Trophoblast cell (in vitro differentiated cells and primary cell): ENCODE measurements around the gene LRRC31.

ENCODE experiments used
- DNase-seq, 2 donors: peaks; one replicate each; pipeline ENCODE4 v3.0.0-alpha.2; 2016
- H2AFZ ChIP-seq: 2 replicates; pipeline ENCODE4 v1.6.1; 2013; ENCODE audit warnings: low read length, moderate library complexity, mild to moderate bottlenecking; ENCODE audit not compliant: insufficient read depth, poor library complexity
- H2AK5ac ChIP-seq: 2 replicates; pipeline ENCODE4 v1.6.1; 2013; ENCODE audit warnings: mild to moderate bottlenecking, low read length
- H2BK120ac ChIP-seq: 2 replicates; pipeline ENCODE4 v1.6.1; 2013; ENCODE audit warnings: low read length, mild to moderate bottlenecking, moderate library complexity; ENCODE audit not compliant: insufficient read depth, poor library complexity
- H2BK12ac ChIP-seq: 2 replicates; pipeline ENCODE4 v1.6.1; 2013; ENCODE audit warnings: mild to moderate bottlenecking, low read length, moderate library complexity
- H2BK5ac ChIP-seq: 2 replicates; pipeline ENCODE4 v1.6.1; 2013; ENCODE audit warnings: low read length, low read depth, moderate library complexity, mild to moderate bottlenecking; ENCODE audit not compliant: poor library complexity
- H3K14ac ChIP-seq: 2 replicates; pipeline ENCODE4 v1.6.1; 2013; ENCODE audit warnings: mild to moderate bottlenecking, low read length
- H3K18ac ChIP-seq: 2 replicates; pipeline ENCODE4 v1.6.1; 2013; ENCODE audit warnings: mild to moderate bottlenecking, low read length
- H3K23ac ChIP-seq: 2 replicates; pipeline ENCODE4 v1.6.1; 2013; ENCODE audit warnings: low read length
- H3K27ac ChIP-seq: 2 replicates; pipeline ENCODE4 v1.5.1; 2013; ENCODE audit warnings: low read depth, mild to moderate bottlenecking, inconsistent platforms, low read length, moderate library complexity
- H3K27me3 ChIP-seq: 2 replicates; pipeline ENCODE4 v1.6.1; 2013; ENCODE audit warnings: inconsistent platforms, mild to moderate bottlenecking, low read length, moderate library complexity; ENCODE audit not compliant: insufficient read depth
- H3K36me3 ChIP-seq, 2 experiments: 1 replicate in 1 of 2; 2 replicates in 1 of 2; pipeline ENCODE4 v1.6.1; 2013; ENCODE audit warnings: low read length in 2 of 2, mild to moderate bottlenecking in 2 of 2, moderate library complexity in 1 of 2; ENCODE audit not compliant: insufficient read depth in 2 of 2, control insufficient read depth in 1 of 2
- H3K4ac ChIP-seq: 2 replicates; pipeline ENCODE4 v1.6.1; 2013; ENCODE audit warnings: low read depth, mild to moderate bottlenecking, low read length, moderate library complexity
- H3K4me1 ChIP-seq, 2 experiments: 1 replicate in 1 of 2; 2 replicates in 1 of 2; pipeline ENCODE4 v1.6.1; 2013; ENCODE audit warnings: low read length in 2 of 2, mild to moderate bottlenecking in 2 of 2, moderate library complexity in 1 of 2; ENCODE audit not compliant: insufficient read depth in 2 of 2, control insufficient read depth in 1 of 2
- H3K4me2 ChIP-seq: 2 replicates; pipeline ENCODE4 v1.6.1; 2013; ENCODE audit warnings: inconsistent platforms, mild to moderate bottlenecking, low read length, moderate library complexity
- H3K4me3 ChIP-seq: 2 replicates; pipeline ENCODE4 v1.5.1; 2013; ENCODE audit warnings: mild to moderate bottlenecking, low read depth, low read length, inconsistent platforms
- H3K79me1 ChIP-seq: one replicate; pipeline ENCODE4 v1.6.1; 2013; ENCODE audit warnings: low read length
- H3K79me2 ChIP-seq: 2 replicates; pipeline ENCODE4 v1.6.1; 2013; ENCODE audit warnings: low read length, mild to moderate bottlenecking; ENCODE audit not compliant: control insufficient read depth, insufficient read depth, poor library complexity
- H3K9ac ChIP-seq: 2 replicates; pipeline ENCODE4 v1.6.1; 2013; ENCODE audit warnings: mild to moderate bottlenecking, low read length
- H3K9me3 ChIP-seq: 2 replicates; pipeline ENCODE4 v1.6.1; 2013; ENCODE audit warnings: low read depth, mild to moderate bottlenecking, control low read depth, inconsistent platforms, low read length; ENCODE audit not compliant: insufficient read depth
- H4K12ac ChIP-seq: 2 replicates; pipeline ENCODE4 v1.6.1; 2013; ENCODE audit warnings: low read depth, mild to moderate bottlenecking, low read length, moderate library complexity
- H4K8ac ChIP-seq: 2 replicates; pipeline ENCODE4 v1.6.1; 2013; ENCODE audit warnings: low read depth, mild to moderate bottlenecking, low read length, moderate library complexity
- H4K91ac ChIP-seq: one replicate; pipeline ENCODE4 v1.6.1; 2013; ENCODE audit warnings: low read depth, mild to moderate bottlenecking, low read length, moderate library complexity
- WGBS: extraction: QIAGEN DNeasy Blood & Tissue Kit; methylation state at CpG from one replicate; pipeline ENCODE4 v1.1.7; 2013; ENCODE audit warnings: missing lambda C conversion rate; ENCODE audit not compliant: insufficient read length, insufficient coverage; ENCODE audit errors: extremely low coverage; 5-methylcytosine and 5-hydroxymethylcytosine counted together

LRRC31 gene

DNA sequence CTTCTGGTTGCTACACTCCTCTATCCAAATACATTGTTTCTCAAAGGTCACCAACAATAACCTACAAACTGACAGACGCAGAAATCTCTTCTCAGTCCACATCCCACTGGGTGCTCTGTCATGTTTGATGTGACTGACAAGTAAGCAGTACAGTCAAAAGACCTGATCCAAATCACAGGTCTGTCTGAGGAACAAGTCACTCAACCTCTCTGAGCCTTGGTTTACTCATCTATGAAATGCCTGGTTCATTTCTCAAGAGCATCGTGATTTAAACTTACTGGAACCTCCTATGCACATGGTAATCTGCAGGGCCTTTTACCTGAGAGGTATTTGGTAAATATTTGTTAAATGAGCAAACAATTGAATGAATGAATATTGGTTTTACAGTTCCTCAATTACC lies 5.5 kb downstream of the LRRC31 start:
- Histone ChIP-seq H3K18ac (no peak overlapping the region), H3K4me1 (no peaks in the 10 kb centered on the region), H3K4ac (no peak overlapping the region), H2AK5ac (no peak overlapping the region), H3K36me3 (no peaks in the 10 kb centered on the region), H3K27me3 (no peaks in the 10 kb centered on the region), H3K79me2 (no peaks in the 10 kb centered on the region), H2BK120ac (no peak overlapping the region), H3K4me2 (no peak overlapping the region), H4K91ac (no peak overlapping the region), H4K12ac (no peak overlapping the region), H3K27ac (no peak overlapping the region), H3K79me1 (no peaks in the 10 kb centered on the region), H3K9me3 (no peaks in the 10 kb centered on the region), H4K8ac (no peak overlapping the region), H2BK5ac (no peak overlapping the region), H3K9ac (no peak overlapping the region), H2BK12ac (no peak overlapping the region), H3K4me3 (no peak overlapping the region), H2AFZ (no peak overlapping the region), H3K14ac (no peak overlapping the region), H3K23ac (no peak overlapping the region)
- no CpG with 5 or more reads among the region's 2 CpGs for WGBS
- no peak for DNase-seq

- WGBS, result no CpG with 5 or more reads among the region's 6 CpGs
- H3K14ac ChIP-seq, result no peak overlapping the region
- no peak overlapping the region for H3K27ac ChIP-seq
- no peaks in the 10 kb centered on the region for H3K9me3 ChIP-seq
- no peak overlapping the region for H4K91ac ChIP-seq
- H4K8ac ChIP-seq, result no peak overlapping the region
- H3K23ac ChIP-seq, result no peak overlapping the region
- no peak overlapping the region for H2AK5ac ChIP-seq
- no peak overlapping the region for H3K4me3 ChIP-seq
- no peaks in the 10 kb centered on the region for H3K36me3 ChIP-seq
- no peaks in the 10 kb centered on the region for H3K4me1 ChIP-seq
- H3K4ac ChIP-seq, result no peak overlapping the region
- no peak overlapping the region for H2BK12ac ChIP-seq
- no peak overlapping the region for H4K12ac ChIP-seq
- H3K9ac ChIP-seq, result no peak overlapping the region
- no peak overlapping the region for H2BK120ac ChIP-seq
- peak; percentile 77 to 94 for DNase-seq
- H3K79me2 ChIP-seq, result no peaks in the 10 kb centered on the region
- no peaks in the 10 kb centered on the region for H3K27me3 ChIP-seq
- H2AFZ ChIP-seq, result no peak overlapping the region
- no peak overlapping the region for H2BK5ac ChIP-seq
- H3K18ac ChIP-seq, result no peak overlapping the region
- no peaks in the 10 kb centered on the region for H3K79me1 ChIP-seq
- no peak overlapping the region for H3K4me2 ChIP-seq
Observed at GRCh38 chr3:169863458-169863899, 6.3 kb downstream of the LRRC31 start.

DNA sequence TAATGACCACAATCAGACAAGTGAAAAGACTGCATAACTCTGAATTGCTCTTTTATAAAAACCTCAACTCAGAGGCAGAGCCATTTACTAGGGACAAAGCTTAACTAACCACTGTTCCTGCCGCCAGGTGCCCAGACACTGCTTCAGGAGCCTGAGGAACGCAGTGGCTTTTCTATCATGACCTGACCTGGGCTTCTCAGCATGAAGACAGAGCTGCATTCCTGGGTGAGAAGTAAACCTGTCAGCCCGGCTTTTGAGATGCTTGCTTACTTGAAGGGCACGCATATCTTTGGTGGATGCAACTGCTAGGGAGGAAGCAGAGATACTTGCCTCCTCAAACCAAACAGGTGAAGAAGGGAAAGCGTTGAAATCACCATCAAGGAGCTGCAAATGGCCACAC lies 7.9 kb downstream of the LRRC31 start:
- Histone ChIP-seq H3K9ac (no peak overlapping the region), H4K8ac (no peak overlapping the region), H4K12ac (no peak overlapping the region), H3K79me1 (no peaks in the 10 kb centered on the region), H3K14ac (no peak overlapping the region), H2AFZ (no peak overlapping the region), H2AK5ac (no peak overlapping the region), H4K91ac (no peak overlapping the region), H3K4ac (no peak overlapping the region), H3K9me3 (no peaks in the 10 kb centered on the region), H3K79me2 (no peaks in the 10 kb centered on the region), H2BK120ac (no peak overlapping the region), H3K27ac (no peak overlapping the region), H3K4me2 (no peak overlapping the region), H2BK12ac (no peak overlapping the region), H3K4me1 (no peaks in the 10 kb centered on the region), H3K18ac (no peak overlapping the region), H3K36me3 (no peaks in the 10 kb centered on the region), H3K27me3 (no peaks in the 10 kb centered on the region), H3K23ac (no peak overlapping the region), H2BK5ac (no peak overlapping the region), H3K4me3 (no peak overlapping the region)
- peak; percentile 91 to 95 for DNase-seq
- no CpG with 5 or more reads among the region's 5 CpGs for WGBS

GRCh38 chr3:169857811-169858210 lies 11.9 kb downstream of the LRRC31 start:
- no peak for DNase-seq
- H4K91ac ChIP-seq, result no peak overlapping the region
- no peak overlapping the region for H3K18ac ChIP-seq
- H4K12ac ChIP-seq, result no peak overlapping the region
- H3K14ac ChIP-seq, result no peak overlapping the region
- no peaks in the 10 kb centered on the region for H3K79me2 ChIP-seq
- no peak overlapping the region for H2BK12ac ChIP-seq
- H3K36me3 ChIP-seq, result no peaks in the 10 kb centered on the region
- no peaks in the 10 kb centered on the region for H3K27me3 ChIP-seq
- no peak overlapping the region for H3K4ac ChIP-seq
- H3K79me1 ChIP-seq, result no peaks in the 10 kb centered on the region
- H3K9me3 ChIP-seq, result no peaks in the 10 kb centered on the region
- no CpG with 5 or more reads among the region's 2 CpGs for WGBS
- no peak overlapping the region for H3K27ac ChIP-seq
- H2BK120ac ChIP-seq, result no peak overlapping the region
- no peaks in the 10 kb centered on the region for H3K4me1 ChIP-seq
- H3K9ac ChIP-seq, result no peak overlapping the region
- no peak overlapping the region for H2BK5ac ChIP-seq
- no peak overlapping the region for H3K23ac ChIP-seq
- no peak overlapping the region for H2AFZ ChIP-seq
- H3K4me3 ChIP-seq, result no peak overlapping the region
- H3K4me2 ChIP-seq, result no peak overlapping the region
- no peak overlapping the region for H4K8ac ChIP-seq
- H2AK5ac ChIP-seq, result no peak overlapping the region
